Measurements from ENCODE around the gene PCYOX1L.

PCYOX1L gene

GRCh38 chr5:149358868-149359495, 1.1 kb downstream of the PCYOX1L start:
- H3K4me1 ChIP-seq (ENCODE audit: insufficient read depth, low read length, severe bottlenecking) = peaks cover 27% of the 10 kb centered on the region
- H3K27me3 ChIP-seq (ENCODE audit: insufficient read depth, low read length) = no peaks in the 10 kb centered on the region
- no peaks in the 10 kb centered on the region for H3F3A ChIP-seq (ENCODE audit: insufficient read depth, low read length)
- no peaks in the 10 kb centered on the region for H3K9me3 ChIP-seq (ENCODE audit: low read length)
- no peak overlapping the region for H3K27ac ChIP-seq (ENCODE audit: low read depth, low read length, poor library complexity, severe bottlenecking)
- no peaks in the 10 kb centered on the region for H4K20me1 ChIP-seq (ENCODE audit: insufficient read depth, low read length)
- H3K36me3 ChIP-seq (ENCODE audit: insufficient read depth, low read length) = peaks cover 33% of the 10 kb centered on the region; the same call in 1 of the 2 replicates
- no peaks in the 10 kb centered on the region for H3K9me2 ChIP-seq (ENCODE audit: low read depth, low read length)
- TF ChIP-seq EZH2 (IDR thresholded peaks at IDR 0.05; ENCODE audit: borderline replicate concordance, low read length) (no peak), CTCF (IDR thresholded peaks at IDR 0.05; ENCODE audit: low read length) (no peak)
- peak overlapping the region; percentile 94 for H3K4me3 ChIP-seq (ENCODE audit: low read depth, low read length, poor library complexity, severe bottlenecking)
- no peak overlapping the region for H2AFZ ChIP-seq (ENCODE audit: low read length)
- peak overlapping the region; percentile 83 for H3K4me2 ChIP-seq (ENCODE audit: low read length)
- H3K79me2 ChIP-seq (ENCODE audit: insufficient read depth, low read length) = no peaks in the 10 kb centered on the region
- H3K9ac ChIP-seq (ENCODE audit: low read length) = peak overlapping the region; percentile 97

- Histone ChIP-seq H3K27me3 (ENCODE audit: insufficient read depth, low read length) (no peaks in the 10 kb centered on the region), H2AFZ (ENCODE audit: low read length) (no peak overlapping the region), H3K4me2 (ENCODE audit: low read length) (no peak overlapping the region), H3F3A (ENCODE audit: insufficient read depth, low read length) (no peaks in the 10 kb centered on the region), H3K9me3 (ENCODE audit: low read length) (no peaks in the 10 kb centered on the region), H4K20me1 (ENCODE audit: insufficient read depth, low read length) (no peaks in the 10 kb centered on the region), H3K79me2 (ENCODE audit: insufficient read depth, low read length) (no peaks in the 10 kb centered on the region), H3K4me1 (ENCODE audit: insufficient read depth, low read length, severe bottlenecking) (peaks cover 27% of the 10 kb centered on the region), H3K9me2 (ENCODE audit: low read depth, low read length) (no peaks in the 10 kb centered on the region), H3K36me3 (ENCODE audit: insufficient read depth, low read length) (peaks cover 29% of the 10 kb centered on the region; the same call in 1 of the 2 replicates), H3K9ac (ENCODE audit: low read length) (no peak overlapping the region), H3K4me3 (ENCODE audit: low read depth, low read length, poor library complexity, severe bottlenecking) (no peak overlapping the region), H3K27ac (ENCODE audit: low read depth, low read length, poor library complexity, severe bottlenecking) (no peak overlapping the region)
- TF ChIP-seq CTCF (IDR thresholded peaks at IDR 0.05; ENCODE audit: low read length) (no peak), EZH2 (IDR thresholded peaks at IDR 0.05; ENCODE audit: borderline replicate concordance, low read length) (no peak)
Observed at GRCh38 chr5:149360272-149360671, 2.4 kb downstream of the PCYOX1L start.

- no peaks in the 10 kb centered on the region for H3K27me3 ChIP-seq (ENCODE audit: insufficient read depth, low read length)
- H3K9me3 ChIP-seq (ENCODE audit: low read length) = no peaks in the 10 kb centered on the region
- peaks cover 17% of the 10 kb centered on the region; the same call in 1 of the 2 replicates for H3K36me3 ChIP-seq (ENCODE audit: insufficient read depth, low read length)
- H4K20me1 ChIP-seq (ENCODE audit: insufficient read depth, low read length) = no peaks in the 10 kb centered on the region
- H3K9ac ChIP-seq (ENCODE audit: low read length) = no peak overlapping the region
- peaks cover 19% of the 10 kb centered on the region for H3K4me1 ChIP-seq (ENCODE audit: insufficient read depth, low read length, severe bottlenecking)
- H3K4me2 ChIP-seq (ENCODE audit: low read length) = no peak overlapping the region
- H3F3A ChIP-seq (ENCODE audit: insufficient read depth, low read length) = no peaks in the 10 kb centered on the region
- TF ChIP-seq EZH2 (IDR thresholded peaks at IDR 0.05; ENCODE audit: borderline replicate concordance, low read length) (no peak), CTCF (IDR thresholded peaks at IDR 0.05; ENCODE audit: low read length) (no peak)
- H3K27ac ChIP-seq (ENCODE audit: low read depth, low read length, poor library complexity, severe bottlenecking) = no peak overlapping the region
- H3K79me2 ChIP-seq (ENCODE audit: insufficient read depth, low read length) = no peaks in the 10 kb centered on the region
- no peak overlapping the region for H3K4me3 ChIP-seq (ENCODE audit: low read depth, low read length, poor library complexity, severe bottlenecking)
- H3K9me2 ChIP-seq (ENCODE audit: low read depth, low read length) = no peaks in the 10 kb centered on the region
- no peak overlapping the region for H2AFZ ChIP-seq (ENCODE audit: low read length)
Observed at GRCh38 chr5:149362541-149362940, 4.7 kb downstream of the PCYOX1L start.

All from OCI-LY1 (cell line).